DND-41 (cell line): ENCODE measurements around the gene RALGDS.

Source experiments
- ATAC-seq: fragments of 200-7000 bp; cut with Tn5 transposase; 3 replicates; pipeline ENCODE4 v1.9.1; 2021; ENCODE audit warnings: low read depth; ENCODE audit not compliant: insufficient read depth
- DNase-seq: peaks from one replicate; pipeline ENCODE4 v3.0.0-alpha.2; 2020
- H2AFZ ChIP-seq: 2 replicates; pipeline ENCODE4 v1.6.0; 2012; ENCODE audit warnings: low read depth, low read length
- H3K27ac ChIP-seq: 2 replicates; pipeline ENCODE4 v1.5.1; 2012; ENCODE audit warnings: low read length, inconsistent platforms
- H3K27me3 ChIP-seq: fragments of 200-600 bp; sonication (generic); 2 replicates; pipeline ENCODE4 v1.6.0; 2012; ENCODE audit warnings: low read length, mild to moderate bottlenecking, inconsistent platforms; ENCODE audit not compliant: insufficient read depth, poor library complexity
- H3K36me3 ChIP-seq: 2 replicates; pipeline ENCODE4 v1.5.1; 2012; ENCODE audit warnings: low read length, inconsistent platforms; ENCODE audit not compliant: insufficient read depth
- H3K4me1 ChIP-seq: 2 replicates; pipeline ENCODE4 v1.5.1; 2012; ENCODE audit warnings: mild to moderate bottlenecking, low read length; ENCODE audit not compliant: insufficient read depth
- H3K4me2 ChIP-seq: 2 replicates; pipeline ENCODE4 v1.6.0; 2012; ENCODE audit warnings: mild to moderate bottlenecking, moderate library complexity, low read length, inconsistent platforms; ENCODE audit not compliant: insufficient read depth
- H3K4me3 ChIP-seq, 2 experiments: fragments of 200-600 bp in 1 of 2; shearing (Covaris generic) in 1 of 2; 2 replicates each; pipeline ENCODE4 v1.5.1; 2012 to 2016; ENCODE audit warnings: inconsistent platforms in 2 of 2, low read length in 2 of 2, mild to moderate bottlenecking in 2 of 2, low read depth in 1 of 2, moderate library complexity in 1 of 2
- H3K79me2 ChIP-seq: 2 replicates; pipeline ENCODE4 v1.6.0; 2012; ENCODE audit warnings: low read length, inconsistent platforms; ENCODE audit not compliant: insufficient read depth
- H3K9ac ChIP-seq: 2 replicates; pipeline ENCODE4 v1.6.0; 2012; ENCODE audit warnings: low read depth, mild to moderate bottlenecking, inconsistent platforms, low read length, moderate library complexity
- H3K9me3 ChIP-seq: 2 replicates; pipeline ENCODE4 v1.5.1; 2012; ENCODE audit warnings: low read length, moderate library complexity, mild to moderate bottlenecking, inconsistent platforms; ENCODE audit not compliant: insufficient read depth, severe bottlenecking
- H4K20me1 ChIP-seq: 2 replicates; pipeline ENCODE4 v1.6.0; 2012; ENCODE audit warnings: low read length; ENCODE audit not compliant: insufficient read depth
- CTCF ChIP-seq: IDR thresholded peaks from 2 replicates; pipeline ENCODE4 v1.5.1; 2012; ENCODE audit warnings: borderline replicate concordance, low read length, moderate library complexity, mild to moderate bottlenecking; ENCODE audit not compliant: poor library complexity, severe bottlenecking; ENCODE audit errors: extremely low read depth
- EZH2 ChIP-seq: IDR thresholded peaks from 3 replicates; pipeline ENCODE4 v1.6.1; 2012; ENCODE audit warnings: borderline replicate concordance, low read depth, mild to moderate bottlenecking, moderate library complexity, low read length, inconsistent platforms; ENCODE audit not compliant: severe bottlenecking

The RALGDS gene

GRCh38 chr9:133140606-133141005, 19.6 kb upstream of the RALGDS start:
- Histone ChIP-seq H3K4me1 (peaks cover 20% of the 10 kb centered on the region), H3K4me2 (no peak overlapping the region)

GRCh38 chr9:133140174-133140505, 19.1 kb upstream of the RALGDS start:
- Histone ChIP-seq H3K36me3 (peaks cover 7% of the 10 kb centered on the region; the same call in 1 of the 2 replicates), H3K9me3 (no peaks in the 10 kb centered on the region), H4K20me1 (peaks cover 79% of the 10 kb centered on the region), H3K79me2 (peaks cover 80% of the 10 kb centered on the region), H3K27me3 (no peaks in the 10 kb centered on the region), H3K4me3 (no peak overlapping the region), H3K4me2 (no peak overlapping the region), H3K4me1 (peaks cover 19% of the 10 kb centered on the region), H3K27ac (no peak overlapping the region), H3K9ac (no peak overlapping the region), H2AFZ (no peak overlapping the region)
- no peak for ATAC-seq
- no peak for TF ChIP-seq CTCF
- no peak for TF ChIP-seq EZH2
- no peak for DNase-seq

More at GRCh38 chr9:133140606-133141005, 19.6 kb upstream of the RALGDS start:
- no peak overlapping the region for H2AFZ ChIP-seq
- H3K9me3 ChIP-seq, result no peaks in the 10 kb centered on the region
- peaks cover 79% of the 10 kb centered on the region for H4K20me1 ChIP-seq
- H3K79me2 ChIP-seq, result peaks cover 76% of the 10 kb centered on the region
- H3K27me3 ChIP-seq, result no peaks in the 10 kb centered on the region
- no peak overlapping the region for H3K9ac ChIP-seq
- no peak overlapping the region for H3K4me3 ChIP-seq
- no peak for TF ChIP-seq EZH2
- TF ChIP-seq CTCF, result no peak
- DNase-seq (no peak), ATAC-seq (no peak)
- H3K27ac ChIP-seq, result no peak overlapping the region
- H3K36me3 ChIP-seq, result peaks cover 7% of the 10 kb centered on the region; the same call in 1 of the 2 replicates

GRCh38 chr9:133139246-133140173, 18.5 kb upstream of the RALGDS start:
- Histone ChIP-seq H3K4me2 (no peak overlapping the region), H3K36me3 (peaks cover 7% of the 10 kb centered on the region; the same call in 1 of the 2 replicates), H3K4me3 (no peak overlapping the region), H3K27ac (no peak overlapping the region), H2AFZ (no peak overlapping the region), H3K4me1 (peaks cover 18% of the 10 kb centered on the region), H3K9me3 (no peaks in the 10 kb centered on the region), H4K20me1 (peaks cover 78% of the 10 kb centered on the region), H3K27me3 (no peaks in the 10 kb centered on the region), H3K9ac (no peak overlapping the region), H3K79me2 (peaks cover 80% of the 10 kb centered on the region)
- ATAC-seq, result no peak
- TF ChIP-seq EZH2, result no peak
- no peak for TF ChIP-seq CTCF
- no peak for DNase-seq
